Upper lobe of left lung (tissue), 4 donors: Measurements from ENCODE around the gene COBL.

Experiments used
- CTCF ChIP-seq, 6 experiments: fragments of 450-650 bp in 4 of 6; fragments of 200-600 bp in 2 of 6; sonication (generic) in 2 of 6; IDR thresholded peaks; one replicate each; pipeline ENCODE4 v1.5.1; 2016 to 2019; ENCODE audit warnings: antibody characterized with exemption in 6 of 6
- EP300 ChIP-seq, 4 donors: sonication (generic); formaldehyde crosslinking; IDR thresholded peaks; one replicate each; pipeline ENCODE4 v1.5.1; 2017; ENCODE audit warnings: antibody characterized with exemption in 4 of 4, control low read depth in 2 of 4
- POLR2A ChIP-seq, 4 donors: fragments of 450-650 bp; IDR thresholded peaks; one replicate each; pipeline ENCODE4 v1.5.1; 2016 to 2017; ENCODE audit warnings: antibody characterized with exemption in 4 of 4, mild to moderate bottlenecking in 2 of 4
- POLR2AphosphoS5 ChIP-seq, 2 donors: sonication (generic); formaldehyde crosslinking; IDR thresholded peaks; one replicate each; pipeline ENCODE4 v1.5.1; 2017; ENCODE audit warnings: antibody characterized with exemption in 2 of 2

DNA sequence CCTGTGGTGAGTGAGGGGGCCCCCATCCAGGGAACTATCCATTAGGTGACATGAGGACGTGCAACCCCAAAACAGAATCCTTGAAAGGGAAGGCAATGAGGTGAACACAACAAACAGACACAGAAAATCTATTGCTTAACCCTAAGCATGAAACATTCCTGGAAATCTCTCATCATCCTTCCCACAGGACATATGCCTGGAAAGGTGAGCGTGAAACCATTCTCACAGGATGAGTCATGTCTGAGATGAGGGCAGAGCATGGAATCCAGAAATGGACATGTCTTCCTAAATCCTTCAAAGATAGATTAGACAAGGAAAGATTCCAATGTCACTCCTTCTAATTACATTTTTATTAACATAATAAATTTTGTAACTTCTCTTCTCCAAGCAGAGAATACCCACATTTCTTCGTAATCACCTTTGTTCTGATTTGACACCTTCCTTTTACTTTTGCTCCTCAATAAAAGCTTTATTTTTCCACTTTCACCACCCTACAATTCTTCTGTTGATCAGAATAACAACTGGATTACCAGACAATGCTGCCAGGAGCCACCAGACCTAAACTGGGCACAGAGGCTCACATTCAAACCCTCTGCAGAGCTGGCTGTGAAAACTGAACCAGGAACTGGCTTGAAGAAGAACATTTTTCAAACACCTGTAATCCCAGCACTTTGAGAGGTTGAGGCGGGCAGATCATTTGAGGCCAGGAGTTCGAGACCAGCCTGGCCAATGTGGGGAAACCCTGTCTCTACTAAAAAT is 67.2 kb downstream of the COBL start:
- TF ChIP-seq POLR2A (IDR thresholded peaks at IDR 0.05) = no peak
- no peak for TF ChIP-seq CTCF (IDR thresholded peaks at IDR 0.05)
- TF ChIP-seq EP300 (IDR thresholded peaks at IDR 0.05) = no peak
- no peak for TF ChIP-seq POLR2AphosphoS5 (IDR thresholded peaks at IDR 0.05)
